DOHH2 (cell line): ENCODE data around the gene KCTD6.

ENCODE experiments used
- H3F3A ChIP-seq: fragments of 200-600 bp; sonication (generic), shearing (Covaris generic); 2 replicates; pipeline ENCODE4 v1.6.0; 2016; ENCODE audit warnings: antibody characterized with exemption, mild to moderate bottlenecking; ENCODE audit not compliant: control insufficient read depth, insufficient read depth
- H3K27ac ChIP-seq: fragments of 200-600 bp; sonication (generic); 2 replicates; pipeline ENCODE4 v1.5.1; 2014; ENCODE audit warnings: low read depth, mild to moderate bottlenecking, low read length, moderate library complexity
- H3K27me3 ChIP-seq: fragments of 200-600 bp; sonication (generic); 2 replicates; pipeline ENCODE4 v1.6.1; 2014; ENCODE audit warnings: mild to moderate bottlenecking, low read length, mixed read lengths; ENCODE audit not compliant: control insufficient read depth
- H3K36me3 ChIP-seq: fragments of 200-600 bp; sonication (generic); 2 replicates; pipeline ENCODE4 v1.6.1; 2014; ENCODE audit warnings: mild to moderate bottlenecking, low read length, moderate library complexity, mixed read lengths; ENCODE audit not compliant: control insufficient read depth
- H3K4me1 ChIP-seq: fragments of 200-600 bp; sonication (generic); 2 replicates; pipeline ENCODE4 v1.6.1; 2014; ENCODE audit warnings: mild to moderate bottlenecking, low read length, mixed read lengths; ENCODE audit not compliant: control insufficient read depth
- H3K4me2 ChIP-seq: fragments of 200-600 bp; sonication (generic); 2 replicates; pipeline ENCODE4 v1.6.0; 2014; ENCODE audit warnings: mild to moderate bottlenecking, low read length, moderate library complexity
- H3K4me3 ChIP-seq: fragments of 200-600 bp; sonication (generic); 2 replicates; pipeline ENCODE4 v1.5.1; 2014; ENCODE audit warnings: mild to moderate bottlenecking, low read length, mixed read lengths
- H3K79me2 ChIP-seq: fragments of 200-600 bp; sonication (generic); 2 replicates; pipeline ENCODE4 v1.6.1; 2014; ENCODE audit warnings: mild to moderate bottlenecking, low read length, mixed read lengths; ENCODE audit not compliant: control insufficient read depth
- H3K9me2 ChIP-seq: fragments of 200-600 bp; sonication (generic); replicated peaks from 2 replicates; pipeline ENCODE4 v1.6.1; 2014; ENCODE audit warnings: mild to moderate bottlenecking, low read length, mixed read lengths; ENCODE audit not compliant: control insufficient read depth
- H3K9me3 ChIP-seq: fragments of 200-600 bp; sonication (generic); 2 replicates; pipeline ENCODE4 v1.6.1; 2014; ENCODE audit warnings: antibody characterized with exemption, low read length, mixed read lengths; ENCODE audit not compliant: control insufficient read depth, insufficient read depth
- H4K20me1 ChIP-seq: fragments of 200-600 bp; sonication (generic); 2 replicates; pipeline ENCODE4 v1.6.0; 2014; ENCODE audit warnings: low read depth, mild to moderate bottlenecking, antibody characterized with exemption, low read length, moderate library complexity; ENCODE audit not compliant: control insufficient read depth, insufficient read depth
- CTCF ChIP-seq: fragments of 200-600 bp; sonication (generic); IDR thresholded peaks from one replicate; pipeline ENCODE4 v1.5.1; 2014; ENCODE audit warnings: antibody characterized with exemption, mild to moderate bottlenecking, low read depth, low read length; ENCODE audit not compliant: poor library complexity, severe bottlenecking
- EZH2phosphoT487 ChIP-seq: fragments of 200-600 bp; sonication (generic); IDR thresholded peaks from 2 replicates; pipeline ENCODE4 v1.6.1; 2017; ENCODE audit warnings: borderline replicate concordance, mild to moderate bottlenecking, antibody characterized with exemption, low read length, moderate library complexity, mixed read lengths

KCTD6 gene

GRCh38 chr3:58464866-58465265 is 27.0 kb upstream of the KCTD6 start:
- no peaks in the 10 kb centered on the region for H3K9me2 ChIP-seq
- H3K4me2 ChIP-seq = no peak overlapping the region
- H3K4me3 ChIP-seq = no peak overlapping the region
- no peaks in the 10 kb centered on the region for H3K36me3 ChIP-seq
- TF ChIP-seq CTCF (no peak), EZH2phosphoT487 (no peak)
- no peaks in the 10 kb centered on the region for H3F3A ChIP-seq
- no peaks in the 10 kb centered on the region for H3K27me3 ChIP-seq
- no peaks in the 10 kb centered on the region for H3K79me2 ChIP-seq
- H3K27ac ChIP-seq = no peak overlapping the region
- H3K4me1 ChIP-seq = peaks cover 15% of the 10 kb centered on the region
- H4K20me1 ChIP-seq = no peaks in the 10 kb centered on the region
- H3K9me3 ChIP-seq = no peaks in the 10 kb centered on the region

- Histone ChIP-seq H3K9me3 (no peaks in the 10 kb centered on the region), H3K79me2 (no peaks in the 10 kb centered on the region), H3K4me1 (peaks cover 15% of the 10 kb centered on the region), H3K4me2 (no peak overlapping the region), H3K9me2 (no peaks in the 10 kb centered on the region), H3K36me3 (no peaks in the 10 kb centered on the region), H3K27me3 (no peaks in the 10 kb centered on the region), H3K4me3 (no peak overlapping the region), H3F3A (no peaks in the 10 kb centered on the region), H4K20me1 (no peaks in the 10 kb centered on the region), H3K27ac (no peak overlapping the region)
- TF ChIP-seq CTCF = no peak
- no peak for TF ChIP-seq EZH2phosphoT487
Observed at GRCh38 chr3:58466899-58467563, 24.9 kb upstream of the KCTD6 start.

GRCh38 chr3:58469096-58469495 is 22.8 kb upstream of the KCTD6 start:
- no peaks in the 10 kb centered on the region for H3F3A ChIP-seq
- peaks cover 6% of the 10 kb centered on the region for H3K4me1 ChIP-seq
- H3K27ac ChIP-seq = no peak overlapping the region
- H3K27me3 ChIP-seq = no peaks in the 10 kb centered on the region
- H4K20me1 ChIP-seq = no peaks in the 10 kb centered on the region
- H3K9me2 ChIP-seq = no peaks in the 10 kb centered on the region
- no peak for TF ChIP-seq EZH2phosphoT487
- TF ChIP-seq CTCF = no peak
- H3K9me3 ChIP-seq = no peaks in the 10 kb centered on the region
- no peaks in the 10 kb centered on the region for H3K79me2 ChIP-seq
- H3K4me3 ChIP-seq = no peak overlapping the region
- H3K36me3 ChIP-seq = no peaks in the 10 kb centered on the region
- no peak overlapping the region for H3K4me2 ChIP-seq
